Measurements from ENCODE around the gene TSHZ1.
A peak's percentile ranks its signal among the peaks of the same experiment; 100 is the strongest.

Gene TSHZ1

GRCh38 chr18:75170916-75171315, 39.7 kb upstream of the TSHZ1 start:
- no peak for TF ChIP-seq CTCF (conservative IDR thresholded peaks at IDR 0.05; ENCODE audit: control insufficient read depth, insufficient read depth, low read depth, low read length)
- H3K4me3 ChIP-seq (ENCODE audit: control insufficient read depth, low read depth, low read length), result no peak overlapping the region
- no peak for DNase-seq (ENCODE audit: low read depth)

DNA sequence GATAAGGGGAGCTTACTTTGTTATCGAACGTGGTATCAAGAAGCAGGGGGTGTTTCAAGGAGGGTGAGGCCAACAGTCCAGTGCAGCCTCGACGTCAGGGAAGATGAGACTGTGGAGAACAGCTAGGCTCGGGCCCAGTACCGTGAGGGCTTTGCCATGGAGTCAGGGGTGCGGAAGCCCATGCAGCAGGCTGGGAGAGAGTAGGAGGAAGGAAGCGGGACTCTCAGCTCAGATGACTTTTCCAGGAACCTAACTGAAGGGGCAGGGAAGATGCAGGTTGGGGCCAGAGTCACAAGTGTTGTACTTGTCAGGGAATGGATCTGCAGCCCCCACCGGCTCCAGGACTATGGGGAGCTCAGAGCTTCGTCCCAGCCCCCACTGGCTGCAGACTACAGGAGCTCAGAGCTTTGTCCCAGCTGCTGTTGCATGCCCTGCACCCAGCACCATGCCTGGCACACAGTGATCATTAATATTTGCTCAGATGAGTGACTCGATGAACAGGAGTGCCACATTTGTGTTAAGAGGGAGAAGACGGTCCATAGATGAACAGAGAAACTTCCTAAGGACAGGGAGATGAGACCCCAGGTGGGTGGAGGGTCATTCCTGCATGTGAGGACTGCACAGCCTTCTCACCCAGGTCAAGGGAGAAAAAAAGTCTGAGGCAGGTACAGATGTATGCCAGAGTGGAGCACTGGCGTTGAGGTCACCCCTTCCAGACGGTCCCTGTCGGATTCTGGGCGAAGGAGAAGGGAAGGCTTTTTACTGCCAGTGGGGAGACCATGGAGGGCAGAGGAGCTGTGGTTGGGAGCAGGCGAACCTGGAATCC, 38.1 kb upstream of the TSHZ1 start:
- no peak overlapping the region for H3K4me3 ChIP-seq (ENCODE audit: control insufficient read depth, low read depth, low read length)
- no peak for TF ChIP-seq CTCF (conservative IDR thresholded peaks at IDR 0.05; ENCODE audit: control insufficient read depth, insufficient read depth, low read depth, low read length)
- DNase-seq (ENCODE audit: low read depth), result no peak

GRCh38 chr18:75173125-75173432, 37.5 kb upstream of the TSHZ1 start:
- peak; percentile 13 for DNase-seq (ENCODE audit: low read depth)
- peak; percentile 4 for TF ChIP-seq CTCF (conservative IDR thresholded peaks at IDR 0.05; ENCODE audit: control insufficient read depth, insufficient read depth, low read depth, low read length)
- H3K4me3 ChIP-seq (ENCODE audit: control insufficient read depth, low read depth, low read length), result no peak overlapping the region

DNA sequence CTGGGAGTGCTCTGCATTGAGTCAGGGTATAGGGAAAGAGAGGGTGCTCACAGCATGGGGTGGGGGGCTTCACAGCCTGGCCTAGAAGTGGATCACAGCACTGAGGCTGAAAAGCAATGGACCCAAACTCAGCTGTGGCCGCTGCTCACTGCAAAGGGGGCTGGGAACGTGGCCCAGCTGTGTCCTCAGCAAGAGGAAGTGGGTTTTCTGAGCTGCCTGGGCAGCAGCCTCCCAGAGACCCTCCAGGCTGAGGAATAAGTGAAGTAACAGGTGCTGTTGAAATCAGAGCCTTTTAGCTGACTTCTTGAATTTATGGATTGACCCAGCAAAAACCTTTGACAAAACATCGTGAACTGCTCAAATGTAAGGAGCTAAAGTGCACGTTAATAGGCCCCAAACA, 36.9 kb upstream of the TSHZ1 start:
- DNase-seq (ENCODE audit: low read depth), result no peak
- TF ChIP-seq CTCF (conservative IDR thresholded peaks at IDR 0.05; ENCODE audit: control insufficient read depth, insufficient read depth, low read depth, low read length), result no peak
- no peak overlapping the region for H3K4me3 ChIP-seq (ENCODE audit: control insufficient read depth, low read depth, low read length)

GRCh38 chr18:75176849-75177248, 33.7 kb upstream of the TSHZ1 start:
- TF ChIP-seq CTCF (conservative IDR thresholded peaks at IDR 0.05; ENCODE audit: control insufficient read depth, insufficient read depth, low read depth, low read length), result no peak
- DNase-seq (ENCODE audit: low read depth), result no peak
- no peak overlapping the region for H3K4me3 ChIP-seq (ENCODE audit: control insufficient read depth, low read depth, low read length)

- DNase-seq (ENCODE audit: low read depth), result no peak
- no peak for TF ChIP-seq CTCF (conservative IDR thresholded peaks at IDR 0.05; ENCODE audit: control insufficient read depth, insufficient read depth, low read depth, low read length)
- H3K4me3 ChIP-seq (ENCODE audit: control insufficient read depth, low read depth, low read length), result no peak overlapping the region
Observed at GRCh38 chr18:75178376-75178775, 32.2 kb upstream of the TSHZ1 start.

Data from fibroblast of mammary gland (primary cell).